Left lung (tissue), 10 donors: Measurements from ENCODE around the gene OBSCN. TPM values are rescaled to one million over a fixed set of nuclear protein-coding genes. Genes with fewer than 3 reads are reported as not detected.

ENCODE experiments used
- ATAC-seq: fragments of 200-7000 bp; cut with Tn5 transposase; one replicate; pipeline ENCODE4 v1.9.1; 2020; ENCODE audit warnings: moderate library complexity
- DNase-seq, 4 donors: peaks; one replicate each; pipeline ENCODE4 v3.0.0-alpha.2; 2013 to 2020
- H3K27ac ChIP-seq, 2 donors: fragments of 200-600 bp; sonication (generic) in 1 of 2; one replicate each; pipeline versions ENCODE4 v1.5.0 to v1.8.0; 2020 to 2021
- H3K27me3 ChIP-seq, 2 donors: fragments of 200-600 bp; sonication (generic) in 1 of 2; one replicate each; pipeline versions ENCODE4 v1.5.0 to v1.8.0; 2020 to 2021
- H3K36me3 ChIP-seq, 2 donors: fragments of 200-600 bp; sonication (generic) in 1 of 2; one replicate each; pipeline versions ENCODE4 v1.5.0 to v1.8.0; 2020 to 2021
- H3K4me1 ChIP-seq, 2 donors: fragments of 200-600 bp; one replicate each; pipeline ENCODE4 v1.8.0; 2021
- H3K4me3 ChIP-seq, 2 donors: fragments of 200-600 bp; sonication (generic) in 1 of 2; one replicate each; pipeline versions ENCODE4 v1.5.0 to v1.8.0; 2020 to 2021; ENCODE audit warnings: mild to moderate bottlenecking in 1 of 2
- H3K9me3 ChIP-seq, 2 donors: fragments of 200-600 bp; sonication (generic) in 1 of 2; one replicate each; pipeline versions ENCODE4 v1.5.0 to v1.8.0; 2020 to 2021
- intact Hi-C, 2 donors: fragments of 100-400 bp; cut with DNase I; formaldehyde crosslinking; loops; one replicate each; pipeline versions ENCODE4 v1.11.2 to v1.14.2; 2022
- microRNA-seq, 2 donors: library from miRNA; unstranded; fragments of <30 nt; microRNA quantifications; one replicate each; pipeline ENCODE4, GENCODE V29; 2019
- polyA plus RNA-seq, 6 donors: library from polyadenylated mRNA; unstranded; fragments of 120-200 nt; gene quantifications; one replicate each; pipeline ENCODE4 v1.2.1, GENCODE V29; 2013; ENCODE audit not compliant: insufficient read length in 6 of 6
- total RNA-seq, 2 donors: library from RNA; stranded (reverse); fragmentation: NEBNext Ultra II Directional; extraction: Animal tissue kit (Norgen Biotek cat#: 25700); gene quantifications; one replicate each; pipeline ENCODE4 v1.2.1, GENCODE V29; 2021
- TF ChIP-seq, protein P1 (sequence below), 2 donors: fragments of 200-600 bp; sonication (generic) in 1 of 2; IDR thresholded peaks; one replicate each; pipeline versions ENCODE4 v1.5.0 to v1.8.0; 2021; ENCODE audit warnings: antibody characterized with exemption in 2 of 2
- donor health status: DM: no; HTN: yes; CAD: no.
- donor health status: DM: no; HTN: no; CAD: no.

Gene OBSCN
- total and polyA plus RNA-seq, 8 donors: 20.3 to 69.5 (median 47.5) TPM

DNA sequence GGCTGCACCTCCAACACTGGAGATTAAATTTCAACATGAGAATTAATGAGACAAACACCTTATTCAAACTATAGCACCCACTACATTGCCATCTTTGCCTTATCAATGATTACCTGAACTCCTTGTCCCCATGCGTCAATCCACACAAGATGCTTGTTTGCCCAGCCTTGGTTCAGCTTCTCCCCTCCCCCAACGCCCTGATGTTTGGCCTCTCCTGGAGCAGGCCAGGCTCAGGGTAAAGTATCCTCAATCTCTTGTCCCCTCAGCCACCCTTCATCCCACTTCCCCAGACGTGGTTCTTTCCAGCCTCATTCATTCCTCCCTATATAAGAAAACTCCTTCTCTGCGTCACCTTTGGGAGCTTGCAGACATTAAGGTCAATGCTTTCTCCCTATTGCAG is 220.6 kb downstream of the OBSCN start:
- H3K4me1 ChIP-seq: no peaks in the 10 kb centered on the region
- TF ChIP-seq, protein P1, sequence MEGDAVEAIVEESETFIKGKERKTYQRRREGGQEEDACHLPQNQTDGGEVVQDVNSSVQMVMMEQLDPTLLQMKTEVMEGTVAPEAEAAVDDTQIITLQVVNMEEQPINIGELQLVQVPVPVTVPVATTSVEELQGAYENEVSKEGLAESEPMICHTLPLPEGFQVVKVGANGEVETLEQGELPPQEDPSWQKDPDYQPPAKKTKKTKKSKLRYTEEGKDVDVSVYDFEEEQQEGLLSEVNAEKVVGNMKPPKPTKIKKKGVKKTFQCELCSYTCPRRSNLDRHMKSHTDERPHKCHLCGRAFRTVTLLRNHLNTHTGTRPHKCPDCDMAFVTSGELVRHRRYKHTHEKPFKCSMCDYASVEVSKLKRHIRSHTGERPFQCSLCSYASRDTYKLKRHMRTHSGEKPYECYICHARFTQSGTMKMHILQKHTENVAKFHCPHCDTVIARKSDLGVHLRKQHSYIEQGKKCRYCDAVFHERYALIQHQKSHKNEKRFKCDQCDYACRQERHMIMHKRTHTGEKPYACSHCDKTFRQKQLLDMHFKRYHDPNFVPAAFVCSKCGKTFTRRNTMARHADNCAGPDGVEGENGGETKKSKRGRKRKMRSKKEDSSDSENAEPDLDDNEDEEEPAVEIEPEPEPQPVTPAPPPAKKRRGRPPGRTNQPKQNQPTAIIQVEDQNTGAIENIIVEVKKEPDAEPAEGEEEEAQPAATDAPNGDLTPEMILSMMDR (IDR thresholded peaks at IDR 0.05): no peak
- no peak for ATAC-seq
- no peaks in the 10 kb centered on the region for H3K9me3 ChIP-seq
- no peaks in the 10 kb centered on the region for H3K36me3 ChIP-seq
- peaks cover 0 to 27% of the 10 kb centered on the region in 2 donors for H3K27me3 ChIP-seq
- H3K27ac ChIP-seq: no peak overlapping the region
- intact Hi-C loops: no loop called here
- no peak for DNase-seq
- no peak overlapping the region for H3K4me3 ChIP-seq

Small RNA genes lying within 50 kb of the gene (microRNA-seq; reads per million reads assigned to microRNA genes)
- gene MIR6742: 0 to 0.14 reads per million in 2 donors

Other genes starting within 250 kb of the OBSCN start
- gene WNT3A, start 201.0 kb upstream of the OBSCN start, total RNA-seq: 1 to 10 TPM in 1 of 2 donors, under 1 TPM in 1; 0.96 to 1.5 TPM
- gene WNT3A, start 201.0 kb upstream of the OBSCN start, polyA plus RNA-seq: under 1 TPM in 4 of 6 donors, not detected in 2; 0.06 to 0.14 (median 0.08) TPM
- 100 to 1,000 TPM; 407 to 455 TPM for gene ARF1, start 125.3 kb upstream of the OBSCN start, total RNA-seq
- 100 to 1,000 TPM; 267 to 347 (median 297) TPM for gene ARF1, start 125.3 kb upstream of the OBSCN start, polyA plus RNA-seq
- 10 to 100 TPM; 12.6 to 13.2 TPM for gene C1orf35, start 104.7 kb upstream of the OBSCN start, total RNA-seq
- gene C1orf35, start 104.7 kb upstream of the OBSCN start, polyA plus RNA-seq: 10 to 100 TPM; 14.9 to 21.1 (median 18.0) TPM
- gene MRPL55, start 98.7 kb upstream of the OBSCN start, total RNA-seq: 10 to 100 TPM; 43.0 to 44.2 TPM
- 10 to 100 TPM; 35.4 to 45.3 (median 38.3) TPM for gene MRPL55, start 98.7 kb upstream of the OBSCN start, polyA plus RNA-seq
- gene GUK1, start 67.8 kb upstream of the OBSCN start, total RNA-seq: 100 to 1,000 TPM; 217 to 221 TPM
- gene GUK1, start 67.8 kb upstream of the OBSCN start, polyA plus RNA-seq: 100 to 1,000 TPM; 112 to 186 (median 134) TPM
- 1 to 10 TPM; 2.3 to 4.9 TPM for gene GJC2, start 58.1 kb upstream of the OBSCN start, total RNA-seq
- 1 to 10 TPM; 2.3 to 4.2 (median 3.1) TPM for gene GJC2, start 58.1 kb upstream of the OBSCN start, polyA plus RNA-seq
- gene IBA57, start 42.2 kb upstream of the OBSCN start, total RNA-seq: 10 to 100 TPM; 13.2 to 13.5 TPM
- 1 to 10 TPM; 5.3 to 8.3 (median 6.8) TPM for gene IBA57, start 42.2 kb upstream of the OBSCN start, polyA plus RNA-seq
- 10 to 100 TPM; 21.5 to 27.1 TPM for gene TRIM11, start 198.8 kb downstream of the OBSCN start, total RNA-seq
- gene TRIM11, start 198.8 kb downstream of the OBSCN start, polyA plus RNA-seq: 10 to 100 TPM in 5 of 6 donors, 1 to 10 TPM in 1; 9.8 to 15.7 (median 11.7) TPM
- gene TRIM17, start 208.8 kb downstream of the OBSCN start, total RNA-seq: 1 to 10 TPM; 1.3 to 2.9 TPM
- 1 to 10 TPM; 2.4 to 4.0 (median 3.7) TPM for gene TRIM17, start 208.8 kb downstream of the OBSCN start, polyA plus RNA-seq